Measurements from ENCODE around the gene KLHL21. TPM values are rescaled to one million over a fixed set of nuclear protein-coding genes. Genes with fewer than 3 reads are reported as not detected.

The KLHL21 gene
- total RNA-seq, 2 experiments from 2014 or later: 17.9 to 18.1 TPM

- Mint-ChIP-seq H3K4me3 (no peak overlapping the region), H3K4me1 (ENCODE audit: low read depth) (peaks cover 15% of the 10 kb centered on the region), H3K27ac (no peak overlapping the region), H3K36me3 (ENCODE audit: low read depth) (peaks cover 32% of the 10 kb centered on the region), H3K27me3 (no peaks in the 10 kb centered on the region), H3K9me3 (no peaks in the 10 kb centered on the region)
- POLR2A ChIA-PET: interaction anchor here (0.9 to 1.2 kb wide), 2 partner anchors 20 to 29 kb away, joined by 3 read pairs; no protein-coding TSS in a partner anchor
- CTCF ChIA-PET: interaction anchor here (1.2 to 1.9 kb wide), 2 partner anchors 25 to 68 kb away, joined by 4 to 7 read pairs; partner anchors contain the start of gene NOL9
- TF ChIP-seq CTCF (IDR thresholded peaks at IDR 0.05): no peak
- intact Hi-C loops (cut with micrococcal nuclease): no loop called here
- DNase-seq (no peak), ATAC-seq (no peak)
Observed at GRCh38 chr1:6621429-6622391, 19.0 kb upstream of the KLHL21 start.

- Mint-ChIP-seq H3K36me3 (ENCODE audit: low read depth) (peaks cover 30% of the 10 kb centered on the region), H3K9me3 (no peaks in the 10 kb centered on the region), H3K27me3 (no peaks in the 10 kb centered on the region), H3K4me1 (ENCODE audit: low read depth) (peaks cover 7% of the 10 kb centered on the region), H3K4me3 (no peak overlapping the region), H3K27ac (no peak overlapping the region)
- TF ChIP-seq CTCF (IDR thresholded peaks at IDR 0.05): no peak
- CTCF ChIA-PET: no interaction called here
- ATAC-seq: no peak
- intact Hi-C loops (cut with micrococcal nuclease): no loop called here
- POLR2A ChIA-PET: no interaction called here
- DNase-seq: no peak
Observed at GRCh38 chr1:6619045-6619444, 16.4 kb upstream of the KLHL21 start.

GRCh38 chr1:6614929-6615785 lies 12.5 kb upstream of the KLHL21 start:
- ATAC-seq: no peak
- intact Hi-C loops (cut with micrococcal nuclease): no loop called here
- Mint-ChIP-seq H3K36me3 (ENCODE audit: low read depth) (peaks cover 13% of the 10 kb centered on the region), H3K27me3 (no peaks in the 10 kb centered on the region), H3K4me1 (ENCODE audit: low read depth) (peaks cover 14% of the 10 kb centered on the region), H3K4me3 (peak overlapping the region; percentile 72), H3K9me3 (no peaks in the 10 kb centered on the region), H3K27ac (no peak overlapping the region)
- CTCF ChIA-PET: interaction anchor here (1.9 kb wide), 1 partner anchor 10 kb away, joined by 5 read pairs; no protein-coding TSS in a partner anchor
- POLR2A ChIA-PET: interaction anchor here (0.5 to 3.4 kb wide), 5 partner anchors 8 to 75 kb away, joined by 3 to 46 read pairs (median 3); partner anchors contain the start of gene KLHL21
- no peak for TF ChIP-seq CTCF (IDR thresholded peaks at IDR 0.05)
- no peak for DNase-seq

GRCh38 chr1:6614019-6614928 lies 11.6 kb upstream of the KLHL21 start:
- no peaks in the 10 kb centered on the region for H3K27me3 Mint-ChIP-seq
- peak overlapping the region; percentile 70 for H3K4me3 Mint-ChIP-seq
- no peak for TF ChIP-seq CTCF (IDR thresholded peaks at IDR 0.05)
- ChIA-PET POLR2A (interaction anchor here (1.0 to 3.4 kb wide), 4 partner anchors 10 to 221 kb away, joined by 3 to 46 read pairs (median 5); partner anchors contain the start of genes ACOT7, KLHL21 and THAP3), CTCF (no interaction called here)
- peak overlapping the region; percentile 70 for H3K27ac Mint-ChIP-seq
- peaks cover 14% of the 10 kb centered on the region for H3K4me1 Mint-ChIP-seq (ENCODE audit: low read depth)
- intact Hi-C loops (cut with micrococcal nuclease): no loop called here
- ATAC-seq (peak; percentile 12), DNase-seq (peak; percentile 73)
- no peaks in the 10 kb centered on the region for H3K9me3 Mint-ChIP-seq
- H3K36me3 Mint-ChIP-seq (ENCODE audit: low read depth): peaks cover 11% of the 10 kb centered on the region
